NCI-H2029 (cell line): Measurements from ENCODE around the gene RGS10.

ENCODE experiments used
- DNase-seq: peaks from one replicate; lab custom pipeline; 2025; lab: John Stamatoyannopoulos, UW

Gene RGS10

GRCh38 chr10:119518176-119518575 is 24.3 kb downstream of the RGS10 start:
- DNase-seq: no peak

DNA sequence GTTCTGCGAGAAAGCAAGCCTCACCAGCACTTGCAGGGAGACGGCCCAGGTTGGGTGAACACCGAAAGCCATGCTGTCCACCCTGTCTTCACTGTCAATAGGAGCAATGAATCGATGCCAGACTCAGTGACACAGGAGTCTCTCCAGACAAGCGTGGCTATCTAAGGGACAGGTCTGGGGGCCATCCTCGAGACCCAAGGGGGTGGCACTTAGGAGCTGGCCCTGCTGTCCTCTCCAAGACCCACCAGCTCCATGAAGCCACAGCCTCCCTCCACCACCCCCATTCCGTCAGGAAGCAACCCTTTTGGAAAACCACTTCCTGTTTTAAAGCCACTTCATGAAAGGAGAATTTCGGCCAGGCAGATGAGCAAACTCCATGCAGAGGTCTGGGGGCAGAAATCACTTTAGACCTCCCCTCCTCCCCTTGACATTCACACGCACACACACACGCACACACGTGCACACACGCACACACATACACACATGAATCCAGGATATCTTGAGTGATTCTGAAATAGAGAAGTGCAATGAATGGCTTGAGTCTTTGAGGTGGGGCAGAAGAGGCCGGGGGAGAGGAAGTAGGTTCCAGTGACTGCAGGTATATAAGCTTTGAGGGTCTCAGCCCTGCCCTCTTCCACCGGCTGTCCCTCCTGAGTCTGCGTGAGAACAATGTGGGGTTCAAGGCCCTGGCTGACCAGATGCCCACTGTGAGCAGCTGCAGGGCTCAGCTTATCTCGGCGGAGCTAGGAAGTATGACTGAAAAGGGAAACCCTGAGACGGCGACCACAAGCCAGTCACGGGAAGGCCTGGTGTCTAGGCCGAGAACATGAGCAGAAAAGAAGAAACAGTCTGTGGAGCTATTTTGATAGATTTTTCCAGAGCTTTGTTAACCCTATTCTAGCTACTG is 25.0 kb downstream of the RGS10 start:
- no peak for DNase-seq

DNA sequence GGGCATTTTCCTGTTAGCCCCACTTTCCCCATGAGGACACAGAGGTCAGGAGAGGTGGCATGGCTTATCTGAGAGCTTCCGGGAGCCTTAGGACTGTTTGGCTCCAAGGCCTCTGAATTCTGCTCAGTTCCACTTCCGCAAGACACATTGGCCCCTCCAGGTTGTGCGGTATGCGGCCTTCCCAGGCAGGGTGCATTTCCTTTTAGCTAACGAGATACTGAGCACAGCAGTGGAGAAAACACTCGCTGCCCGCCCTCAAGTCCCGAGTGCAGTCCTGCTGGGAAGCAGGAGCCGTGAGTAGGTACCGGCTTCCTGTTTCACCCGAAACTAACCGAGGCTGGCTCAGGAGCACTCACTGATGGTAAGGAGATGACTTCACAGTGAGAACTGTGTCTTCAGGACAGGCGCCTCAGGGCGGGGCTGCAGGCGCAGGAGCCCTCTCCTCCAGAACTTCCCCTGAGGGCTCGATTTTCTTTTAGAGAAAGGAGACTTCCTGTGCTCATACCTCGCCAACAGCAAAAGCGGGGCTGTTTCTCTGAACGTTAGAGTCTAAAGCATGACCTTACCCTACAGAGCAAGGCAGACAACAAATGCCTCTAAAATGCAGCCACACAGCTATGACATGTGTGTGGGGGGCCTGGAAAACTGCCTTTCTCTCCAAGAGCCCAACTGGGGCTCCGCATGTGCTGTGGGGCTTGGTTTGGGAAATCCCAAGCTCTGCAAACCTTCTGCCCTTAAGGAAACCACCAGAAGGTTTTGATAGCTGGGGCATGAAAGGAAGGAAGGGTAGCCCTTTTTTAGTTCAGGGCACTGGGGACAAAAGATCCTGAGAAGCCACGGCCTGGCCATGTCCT is 25.9 kb downstream of the RGS10 start:
- DNase-seq: no peak

DNA sequence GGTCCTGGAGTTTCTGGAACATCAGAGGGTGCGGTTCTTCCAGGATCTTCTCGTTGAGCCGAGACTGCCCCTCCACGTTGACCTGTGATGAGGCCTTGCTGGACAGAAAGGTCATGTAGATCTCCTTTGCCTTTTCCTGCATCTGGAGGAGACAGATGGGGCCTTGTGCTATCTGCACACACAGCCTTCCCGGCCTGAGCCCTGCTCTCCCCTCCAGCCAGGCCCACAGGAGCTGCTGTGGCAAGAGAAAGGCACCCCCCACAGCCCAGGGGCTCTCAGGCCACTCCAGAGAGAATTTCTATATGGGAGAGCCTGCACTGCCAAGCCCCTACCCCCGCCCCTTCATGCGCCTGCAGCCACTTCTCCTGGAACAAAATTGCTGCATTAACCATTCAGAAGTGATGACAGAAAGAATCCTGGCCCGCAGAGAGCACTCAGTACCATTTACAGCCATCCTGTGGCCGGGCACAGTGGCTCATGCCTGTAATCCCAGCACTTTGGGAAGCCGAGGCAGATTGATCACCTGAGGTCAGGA is 26.9 kb downstream of the RGS10 start:
- no peak for DNase-seq

DNA sequence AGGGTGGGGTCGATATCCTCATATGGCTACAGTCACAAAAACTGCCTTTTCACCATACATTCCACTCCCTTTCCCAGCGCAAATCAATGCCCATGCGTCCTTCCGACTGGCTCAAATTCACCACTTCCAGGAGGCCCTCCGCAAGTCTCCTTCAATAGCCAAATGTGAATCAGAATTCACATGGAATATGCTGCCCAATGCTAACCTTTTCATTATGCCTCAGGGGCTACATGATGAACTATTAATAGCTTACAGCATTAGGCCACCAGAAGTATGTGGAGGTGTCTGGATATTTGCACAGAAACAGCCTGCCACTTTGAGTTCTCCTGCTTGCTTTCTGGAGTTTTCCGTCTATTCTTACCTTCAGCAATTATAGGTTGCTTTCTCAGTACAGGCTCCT is 27.7 kb downstream of the RGS10 start:
- no peak for DNase-seq

DNA sequence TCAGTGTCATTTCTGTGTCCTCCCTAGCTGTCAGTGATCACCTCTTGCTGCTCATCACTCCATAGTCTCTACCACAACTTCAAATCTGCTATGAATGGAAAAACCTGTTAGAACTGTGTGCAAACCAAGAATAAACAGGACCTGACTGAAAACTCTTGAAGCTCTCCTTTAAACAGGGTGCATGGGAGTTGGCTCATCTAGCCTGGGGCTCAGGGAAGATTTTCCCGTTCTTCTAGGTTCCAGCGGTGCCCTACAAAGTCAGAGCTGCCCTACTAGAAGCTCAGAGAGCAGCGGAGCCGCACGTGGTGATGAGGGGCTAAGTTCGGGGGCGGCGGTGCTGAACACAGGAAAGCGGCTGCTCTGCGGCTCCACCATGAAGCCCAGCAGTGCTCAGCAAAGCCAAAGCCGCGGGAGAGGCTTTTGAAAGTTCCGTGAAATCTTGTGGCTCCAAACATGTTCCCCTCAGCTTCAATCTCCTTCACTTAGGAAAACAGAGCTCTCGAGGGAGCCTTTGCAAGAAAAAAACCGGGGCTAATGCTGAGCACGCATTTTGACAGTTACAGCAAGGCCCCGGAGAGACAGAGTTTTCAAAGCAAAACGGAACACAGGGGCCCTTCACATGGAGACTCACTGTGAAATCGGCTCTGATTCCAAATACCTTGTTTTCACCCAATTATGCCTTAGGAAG is 30.5 kb downstream of the RGS10 start:
- no peak for DNase-seq

DNA sequence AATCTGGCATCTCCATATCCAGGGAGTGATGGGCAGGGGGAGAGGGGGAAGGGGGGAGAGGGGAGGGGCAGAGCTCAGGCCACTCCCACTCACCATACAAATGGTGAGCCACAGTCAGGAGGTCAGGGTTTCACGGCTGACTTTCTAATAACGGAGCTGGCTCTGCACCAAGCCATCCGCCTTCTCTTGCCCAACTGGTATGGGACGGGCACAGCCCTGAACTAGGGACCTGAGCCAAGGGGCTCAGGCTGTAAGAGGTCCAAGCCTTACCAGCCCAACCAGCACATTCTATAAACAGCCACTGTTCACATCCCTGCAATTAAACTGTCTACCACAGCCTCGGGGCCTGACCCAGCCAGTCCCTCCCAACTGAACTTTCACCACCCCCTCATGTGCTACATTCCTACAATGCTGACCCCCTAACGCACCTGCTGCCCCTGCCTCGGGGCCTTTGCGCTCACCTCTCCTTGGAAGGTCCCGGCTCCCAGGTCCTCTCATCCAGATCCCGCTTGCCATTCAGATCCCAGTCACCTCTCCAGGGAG is 32.5 kb downstream of the RGS10 start:
- DNase-seq: no peak

DNA sequence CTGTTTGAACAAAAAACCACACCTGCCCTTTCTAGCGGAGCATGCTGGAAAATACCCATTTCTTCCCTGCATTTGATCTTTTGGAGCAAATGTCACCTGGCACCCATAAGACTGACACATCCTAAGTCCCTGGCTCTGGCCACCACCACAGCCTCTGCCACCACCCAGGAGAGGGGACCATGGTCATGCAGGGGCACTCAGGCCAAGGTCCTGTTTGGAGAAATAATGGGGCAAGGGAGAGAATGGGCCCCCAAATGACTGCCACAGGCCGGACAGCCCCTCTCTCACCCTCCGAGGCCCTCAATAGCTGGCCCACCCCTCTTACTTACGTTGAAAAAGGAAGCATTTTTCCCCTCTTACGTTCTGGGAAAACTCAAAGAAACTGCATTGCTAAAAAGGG is 35.4 kb downstream of the RGS10 start:
- DNase-seq: no peak

GRCh38 chr10:119505588-119506315 is 36.8 kb downstream of the RGS10 start:
- DNase-seq: no peak

- no peak for DNase-seq
Observed at GRCh38 chr10:119505131-119505551, 37.4 kb downstream of the RGS10 start.

GRCh38 chr10:119504651-119505050 is 37.9 kb downstream of the RGS10 start:
- DNase-seq: no peak

DNA sequence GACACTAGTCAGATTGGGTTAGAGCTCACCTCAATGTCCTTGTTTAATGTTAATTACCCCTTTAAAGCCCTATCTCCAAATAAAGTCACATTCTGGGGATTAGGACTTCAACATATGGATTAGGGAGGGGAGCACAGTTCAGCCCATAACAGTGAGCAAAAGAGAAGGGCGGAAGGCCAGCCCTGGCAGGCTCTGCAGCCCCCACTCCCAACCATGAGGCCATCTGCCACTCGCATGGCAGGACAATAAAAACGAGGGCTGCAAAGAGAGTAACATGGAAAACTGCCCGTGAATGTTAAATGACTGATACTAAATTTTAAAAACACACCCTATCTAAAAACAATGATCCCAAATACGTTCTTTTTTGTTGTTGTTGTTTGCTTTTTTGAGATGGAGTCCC is 38.7 kb downstream of the RGS10 start:
- no peak for DNase-seq

DNA sequence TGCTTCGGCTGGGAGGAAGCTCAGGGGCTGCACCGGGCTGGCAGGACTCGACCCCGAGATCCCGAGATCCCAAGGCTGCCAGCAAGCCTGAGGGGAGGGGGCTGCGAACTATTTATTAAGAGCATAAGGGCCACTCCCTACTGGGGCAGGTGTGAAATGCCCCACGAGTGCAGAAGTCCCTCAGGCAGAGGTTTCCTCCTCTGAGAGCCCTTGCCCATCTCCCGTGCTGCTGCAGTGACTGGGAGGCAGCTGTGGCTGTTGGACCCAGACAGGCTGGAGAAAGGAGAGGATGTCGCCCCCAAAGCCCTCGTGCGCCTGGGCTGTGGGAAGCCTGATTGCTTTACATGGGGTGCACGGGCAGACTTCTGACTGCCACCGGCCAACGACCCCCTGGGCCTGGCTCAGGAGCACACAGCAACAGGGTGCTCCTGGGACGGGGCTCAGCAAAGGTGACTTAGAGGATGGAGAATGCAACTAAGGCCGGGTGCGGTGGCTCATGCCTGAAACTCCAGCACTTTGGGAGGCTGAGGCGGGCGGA is 39.8 kb downstream of the RGS10 start:
- DNase-seq: no peak

GRCh38 chr10:119502209-119502608 is 40.3 kb downstream of the RGS10 start:
- no peak for DNase-seq

DNA sequence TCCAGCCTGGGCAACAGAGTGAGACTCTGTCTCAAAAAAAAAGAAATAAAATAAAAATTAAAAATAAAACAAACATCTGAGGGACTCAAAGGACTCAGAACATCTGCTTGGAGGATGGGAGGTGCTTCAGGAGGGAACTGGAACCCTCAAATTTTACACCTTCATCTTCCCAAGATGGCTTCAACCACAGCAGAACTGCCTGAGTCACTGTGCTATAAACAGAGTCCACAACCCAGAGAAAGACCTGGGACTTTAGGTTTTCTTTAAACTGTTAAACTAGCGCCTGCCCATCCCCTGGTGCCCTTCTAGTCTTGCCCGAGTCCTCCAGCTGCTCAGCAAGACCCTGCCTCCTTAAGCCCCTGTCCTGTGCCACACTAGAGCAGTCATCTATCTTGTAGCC is 40.8 kb downstream of the RGS10 start:
- DNase-seq: no peak

DNA sequence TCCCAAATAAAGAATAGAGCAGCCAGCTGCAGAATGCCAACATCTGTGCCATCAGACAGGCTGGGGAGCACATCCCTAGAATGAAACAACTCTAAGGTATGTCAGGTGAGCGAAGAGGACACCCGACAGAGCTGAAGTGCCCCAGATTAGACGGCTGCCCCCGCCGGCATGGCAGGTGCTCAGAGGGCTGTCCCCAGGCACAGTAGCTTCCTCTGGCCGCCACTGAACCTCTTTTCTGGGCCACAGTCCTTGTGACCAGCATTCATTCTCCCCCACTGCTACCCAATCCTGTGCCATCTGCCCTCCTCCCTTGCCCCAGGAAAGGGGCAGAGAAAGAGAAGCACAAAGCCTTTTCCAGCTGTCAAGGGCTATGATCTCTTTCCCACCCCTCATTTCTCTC is 41.7 kb downstream of the RGS10 start:
- no peak for DNase-seq

GRCh38 chr10:119500123-119500795 is 42.3 kb downstream of the RGS10 start:
- no peak for DNase-seq

GRCh38 chr10:119499677-119500002 is 42.9 kb downstream of the RGS10 start:
- DNase-seq: no peak

GRCh38 chr10:119498889-119499676 is 43.4 kb downstream of the RGS10 start:
- no peak for DNase-seq

DNA sequence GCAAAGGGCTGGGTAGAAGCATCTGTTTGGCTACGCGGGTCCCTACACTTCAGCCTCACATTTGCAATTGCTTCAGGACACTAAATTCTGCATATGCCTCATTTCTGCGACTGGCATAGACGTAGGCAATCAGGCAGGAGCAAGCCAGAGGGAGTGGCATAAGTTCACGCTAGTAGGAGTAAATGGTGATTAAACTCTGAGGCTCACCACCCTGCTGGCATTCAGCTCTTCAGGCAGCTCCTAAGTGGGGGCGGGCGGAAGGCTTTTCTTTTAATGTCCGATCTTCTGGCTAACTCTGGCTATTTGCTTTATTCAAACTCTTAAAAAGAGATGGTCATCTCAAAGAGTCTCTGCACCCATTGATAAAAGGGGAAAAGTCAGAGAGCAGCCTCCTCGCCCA is 45.3 kb downstream of the RGS10 start:
- no peak for DNase-seq
